Activated CD8-positive, alpha-beta memory T cell treated with anti-CD3 and anti-CD28 coated beads, Interleukin-2, amount 10 ng/mL, durations not matched to agents 7 days and 5 days (primary cell): ENCODE data around the gene CPZ. TPM values are rescaled to one million over a fixed set of nuclear protein-coding genes. Genes with fewer than 3 reads are reported as not detected.

Experiments used
- ATAC-seq: fragments of 150-1000 bp; cut with Tn5 transposase; one replicate; pipeline ENCODE4 v1.10.0; 2021; ENCODE audit warnings: moderate library complexity
- CTCF ChIA-PET: fragments of 350-600 bp; sonication (Branson Sonifier 250); formaldehyde crosslinking; loops from one replicate; lab custom pipeline; 2021; ENCODE audit warnings: antibody characterized with exemption; lab: Charles Lee
- DNase-seq: peaks from one replicate; pipeline ENCODE4 v3.0.0-alpha.2; 2020
- H3K27ac Mint-ChIP-seq: one replicate; pipeline ENCODE4 v1.8.0; 2021; ENCODE audit warnings: mild to moderate bottlenecking, mixed read lengths
- H3K27me3 Mint-ChIP-seq: one replicate; pipeline ENCODE4 v1.8.0; 2021; ENCODE audit warnings: mixed read lengths
- H3K36me3 Mint-ChIP-seq: one replicate; pipeline ENCODE4 v1.8.0; 2021; ENCODE audit warnings: mild to moderate bottlenecking, mixed read lengths
- H3K4me1 Mint-ChIP-seq: one replicate; pipeline ENCODE4 v1.8.0; 2021; ENCODE audit warnings: mixed read lengths
- H3K4me3 Mint-ChIP-seq: one replicate; pipeline ENCODE4 v1.8.0; 2021; ENCODE audit warnings: mild to moderate bottlenecking, moderate library complexity, mixed read lengths
- H3K9me3 Mint-ChIP-seq: one replicate; pipeline ENCODE4 v1.8.0; 2022; ENCODE audit warnings: low read depth, mixed read lengths
- total RNA-seq, 2 experiments: library from RNA; stranded (reverse); gene quantifications; one replicate each; pipeline ENCODE4 v1.2.3, GENCODE V29; 2021

CPZ gene
- total RNA-seq, 2 experiments from 2014 or later, result not detected

- Mint-ChIP-seq H3K4me3 (no peak overlapping the region), H3K27ac (no peak overlapping the region), H3K36me3 (no peaks in the 10 kb centered on the region), H3K9me3 (no peaks in the 10 kb centered on the region), H3K27me3 (peaks cover 3% of the 10 kb centered on the region), H3K4me1 (no peaks in the 10 kb centered on the region)
- ATAC-seq, result no peak
- DNase-seq, result no peak
- CTCF ChIA-PET, result no interaction called here
Observed at GRCh38 chr4:8609406-8609805, 16.8 kb downstream of the CPZ start.

GRCh38 chr4:8609824-8610350 is 17.3 kb downstream of the CPZ start:
- no peak for ATAC-seq
- Mint-ChIP-seq H3K36me3 (no peaks in the 10 kb centered on the region), H3K9me3 (no peaks in the 10 kb centered on the region), H3K27me3 (peaks cover 3% of the 10 kb centered on the region), H3K27ac (no peak overlapping the region), H3K4me1 (no peaks in the 10 kb centered on the region), H3K4me3 (no peak overlapping the region)
- no peak for DNase-seq
- CTCF ChIA-PET, result no interaction called here

- no peaks in the 10 kb centered on the region for H3K4me1 Mint-ChIP-seq
- no peak overlapping the region for H3K4me3 Mint-ChIP-seq
- peaks cover 3% of the 10 kb centered on the region for H3K27me3 Mint-ChIP-seq
- DNase-seq (no peak), ATAC-seq (no peak)
- H3K36me3 Mint-ChIP-seq, result no peaks in the 10 kb centered on the region
- no peaks in the 10 kb centered on the region for H3K9me3 Mint-ChIP-seq
- no peak overlapping the region for H3K27ac Mint-ChIP-seq
- CTCF ChIA-PET, result no interaction called here
Observed at GRCh38 chr4:8610858-8611616, 18.5 kb downstream of the CPZ start.

GRCh38 chr4:8612646-8613045 is 20.1 kb downstream of the CPZ start:
- no peak for DNase-seq
- H3K9me3 Mint-ChIP-seq, result no peaks in the 10 kb centered on the region
- CTCF ChIA-PET, result interaction anchor here (1.1 kb wide), 1 partner anchor 305 kb away, joined by 3 read pairs; no protein-coding TSS in a partner anchor
- no peaks in the 10 kb centered on the region for H3K36me3 Mint-ChIP-seq
- H3K27ac Mint-ChIP-seq, result no peak overlapping the region
- ATAC-seq, result no peak
- no peak overlapping the region for H3K4me3 Mint-ChIP-seq
- no peaks in the 10 kb centered on the region for H3K4me1 Mint-ChIP-seq
- peaks cover 3% of the 10 kb centered on the region for H3K27me3 Mint-ChIP-seq

- Mint-ChIP-seq H3K4me1 (no peaks in the 10 kb centered on the region), H3K9me3 (no peaks in the 10 kb centered on the region), H3K36me3 (no peaks in the 10 kb centered on the region), H3K27me3 (peaks cover 3% of the 10 kb centered on the region), H3K4me3 (no peak overlapping the region), H3K27ac (no peak overlapping the region)
- CTCF ChIA-PET, result interaction anchor here (1.1 kb wide), 1 partner anchor 304 kb away, joined by 3 read pairs; no protein-coding TSS in a partner anchor
- ATAC-seq (no peak), DNase-seq (no peak)
Observed at GRCh38 chr4:8613421-8614364, 21.1 kb downstream of the CPZ start.

GRCh38 chr4:8614365-8615193 is 22.0 kb downstream of the CPZ start:
- no peak for DNase-seq
- no peaks in the 10 kb centered on the region for H3K9me3 Mint-ChIP-seq
- no peaks in the 10 kb centered on the region for H3K4me1 Mint-ChIP-seq
- CTCF ChIA-PET, result no interaction called here
- no peak overlapping the region for H3K27ac Mint-ChIP-seq
- no peak for ATAC-seq
- H3K4me3 Mint-ChIP-seq, result no peak overlapping the region
- H3K27me3 Mint-ChIP-seq, result no peaks in the 10 kb centered on the region
- H3K36me3 Mint-ChIP-seq, result no peaks in the 10 kb centered on the region

GRCh38 chr4:8615366-8615765 is 22.8 kb downstream of the CPZ start:
- DNase-seq (no peak), ATAC-seq (no peak)
- Mint-ChIP-seq H3K4me1 (no peaks in the 10 kb centered on the region), H3K27ac (no peak overlapping the region), H3K27me3 (no peaks in the 10 kb centered on the region), H3K4me3 (no peak overlapping the region), H3K9me3 (no peaks in the 10 kb centered on the region), H3K36me3 (no peaks in the 10 kb centered on the region)
- CTCF ChIA-PET, result no interaction called here

GRCh38 chr4:8615921-8616787 is 23.6 kb downstream of the CPZ start:
- no peak for ATAC-seq
- no peak overlapping the region for H3K4me3 Mint-ChIP-seq
- no peaks in the 10 kb centered on the region for H3K36me3 Mint-ChIP-seq
- no peak overlapping the region for H3K27ac Mint-ChIP-seq
- no peak for DNase-seq
- H3K27me3 Mint-ChIP-seq, result no peaks in the 10 kb centered on the region
- H3K9me3 Mint-ChIP-seq, result no peaks in the 10 kb centered on the region
- CTCF ChIA-PET, result no interaction called here
- no peaks in the 10 kb centered on the region for H3K4me1 Mint-ChIP-seq

- no peak for ATAC-seq
Observed at GRCh38 chr4:8616831-8617230, 24.3 kb downstream of the CPZ start.

GRCh38 chr4:8617486-8618040 is 25.0 kb downstream of the CPZ start:
- Mint-ChIP-seq H3K27me3 (no peaks in the 10 kb centered on the region), H3K4me1 (no peaks in the 10 kb centered on the region), H3K9me3 (no peaks in the 10 kb centered on the region), H3K4me3 (no peak overlapping the region), H3K27ac (no peak overlapping the region), H3K36me3 (no peaks in the 10 kb centered on the region)
- CTCF ChIA-PET, result interaction anchor here (1.0 kb wide), 1 partner anchor 300 kb away, joined by 3 read pairs; no protein-coding TSS in a partner anchor
- no peak for ATAC-seq
- DNase-seq, result no peak

More at GRCh38 chr4:8616831-8617230, 24.3 kb downstream of the CPZ start:
- Mint-ChIP-seq H3K36me3 (no peaks in the 10 kb centered on the region), H3K27me3 (no peaks in the 10 kb centered on the region), H3K4me1 (no peaks in the 10 kb centered on the region), H3K9me3 (no peaks in the 10 kb centered on the region), H3K27ac (no peak overlapping the region), H3K4me3 (no peak overlapping the region)
- DNase-seq, result no peak
- CTCF ChIA-PET, result interaction anchor here (1.0 kb wide), 1 partner anchor 301 kb away, joined by 3 read pairs; no protein-coding TSS in a partner anchor

GRCh38 chr4:8618421-8618820 is 25.9 kb downstream of the CPZ start:
- H3K4me3 Mint-ChIP-seq, result no peak overlapping the region
- DNase-seq (no peak), ATAC-seq (no peak)
- no peaks in the 10 kb centered on the region for H3K9me3 Mint-ChIP-seq
- no peak overlapping the region for H3K27ac Mint-ChIP-seq
- H3K27me3 Mint-ChIP-seq, result no peaks in the 10 kb centered on the region
- no peaks in the 10 kb centered on the region for H3K36me3 Mint-ChIP-seq
- CTCF ChIA-PET, result no interaction called here
- no peaks in the 10 kb centered on the region for H3K4me1 Mint-ChIP-seq
